ENCODE data around the gene LRP1-AS.

DNA sequence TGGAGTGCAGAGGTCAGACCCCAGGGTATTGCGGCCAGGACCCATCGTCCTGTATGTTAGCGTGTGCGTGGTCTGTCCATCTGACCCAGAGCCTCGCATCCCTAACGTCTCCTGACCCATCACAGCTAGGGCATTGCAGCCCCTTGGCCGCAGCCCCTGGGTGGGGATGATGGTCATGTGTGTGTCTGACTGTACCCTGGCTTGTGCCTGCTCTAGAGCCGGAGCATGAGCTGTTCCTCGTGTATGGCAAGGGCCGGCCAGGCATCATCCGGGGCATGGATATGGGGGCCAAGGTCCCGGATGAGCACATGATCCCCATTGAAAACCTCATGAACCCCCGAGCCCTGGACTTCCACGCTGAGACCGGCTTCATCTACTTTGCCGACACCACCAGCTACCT, 10.8 kb upstream of the LRP1-AS start:
- TF ChIP-seq CTCF (IDR thresholded peaks at IDR 0.05) (no peak), USF2 (CRISPR knock-in tag; IDR thresholded peaks at IDR 0.05) (no peak), ZBTB43 (CRISPR knock-in tag; IDR thresholded peaks at IDR 0.05) (no peak), NFE2L1 (CRISPR knock-in tag; IDR thresholded peaks at IDR 0.05) (no peak), TEAD4 (CRISPR knock-in tag; IDR thresholded peaks at IDR 0.05) (no peak)
- TF ChIP-seq, protein P1, sequence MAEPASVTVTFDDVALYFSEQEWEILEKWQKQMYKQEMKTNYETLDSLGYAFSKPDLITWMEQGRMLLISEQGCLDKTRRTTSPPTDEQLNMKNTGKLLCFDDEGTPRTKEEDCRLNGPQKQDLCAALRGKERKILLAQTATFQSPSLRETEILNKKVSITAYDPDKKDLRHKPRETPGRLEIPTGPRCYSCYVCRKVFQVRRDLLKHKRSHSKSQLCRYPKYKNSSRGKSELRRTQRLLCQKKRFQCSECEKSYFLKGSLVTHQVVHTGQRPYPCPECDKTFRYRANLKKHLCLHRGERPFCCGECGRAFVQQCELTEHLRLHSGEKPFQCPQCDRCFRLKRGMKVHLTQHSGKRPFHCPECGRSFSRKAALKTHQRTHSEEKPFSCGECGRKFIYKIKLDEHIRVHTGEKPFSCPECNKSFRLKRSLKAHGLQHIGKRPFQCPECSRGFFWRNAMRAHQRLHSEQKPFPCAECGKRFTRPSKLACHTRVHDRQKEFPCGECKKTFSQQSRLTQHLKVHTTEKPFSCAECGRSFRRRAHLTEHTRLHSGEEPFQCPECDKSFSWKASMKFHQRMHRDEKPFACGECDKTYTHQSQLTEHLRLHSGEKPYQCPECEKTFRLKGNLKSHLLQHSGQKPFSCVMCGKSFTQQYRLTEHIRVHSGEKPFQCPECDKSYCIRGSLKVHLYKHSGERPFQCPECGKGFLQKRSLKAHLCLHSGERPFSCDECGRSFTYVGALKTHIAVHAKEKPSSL (CRISPR knock-in tag; conservative IDR thresholded peaks at IDR 0.05) = no peak
- TF ChIP-seq, protein P2, sequence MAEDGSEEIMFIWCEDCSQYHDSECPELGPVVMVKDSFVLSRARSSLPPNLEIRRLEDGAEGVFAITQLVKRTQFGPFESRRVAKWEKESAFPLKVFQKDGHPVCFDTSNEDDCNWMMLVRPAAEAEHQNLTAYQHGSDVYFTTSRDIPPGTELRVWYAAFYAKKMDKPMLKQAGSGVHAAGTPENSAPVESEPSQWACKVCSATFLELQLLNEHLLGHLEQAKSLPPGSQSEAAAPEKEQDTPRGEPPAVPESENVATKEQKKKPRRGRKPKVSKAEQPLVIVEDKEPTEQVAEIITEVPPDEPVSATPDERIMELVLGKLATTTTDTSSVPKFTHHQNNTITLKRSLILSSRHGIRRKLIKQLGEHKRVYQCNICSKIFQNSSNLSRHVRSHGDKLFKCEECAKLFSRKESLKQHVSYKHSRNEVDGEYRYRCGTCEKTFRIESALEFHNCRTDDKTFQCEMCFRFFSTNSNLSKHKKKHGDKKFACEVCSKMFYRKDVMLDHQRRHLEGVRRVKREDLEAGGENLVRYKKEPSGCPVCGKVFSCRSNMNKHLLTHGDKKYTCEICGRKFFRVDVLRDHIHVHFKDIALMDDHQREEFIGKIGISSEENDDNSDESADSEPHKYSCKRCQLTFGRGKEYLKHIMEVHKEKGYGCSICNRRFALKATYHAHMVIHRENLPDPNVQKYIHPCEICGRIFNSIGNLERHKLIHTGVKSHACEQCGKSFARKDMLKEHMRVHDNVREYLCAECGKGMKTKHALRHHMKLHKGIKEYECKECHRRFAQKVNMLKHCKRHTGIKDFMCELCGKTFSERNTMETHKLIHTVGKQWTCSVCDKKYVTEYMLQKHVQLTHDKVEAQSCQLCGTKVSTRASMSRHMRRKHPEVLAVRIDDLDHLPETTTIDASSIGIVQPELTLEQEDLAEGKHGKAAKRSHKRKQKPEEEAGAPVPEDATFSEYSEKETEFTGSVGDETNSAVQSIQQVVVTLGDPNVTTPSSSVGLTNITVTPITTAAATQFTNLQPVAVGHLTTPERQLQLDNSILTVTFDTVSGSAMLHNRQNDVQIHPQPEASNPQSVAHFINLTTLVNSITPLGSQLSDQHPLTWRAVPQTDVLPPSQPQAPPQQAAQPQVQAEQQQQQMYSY (CRISPR knock-in tag; IDR thresholded peaks at IDR 0.05) = no peak

Data from WTC11 (cell line).